ENCODE results near the gene MXD3.

Gene MXD3

DNA sequence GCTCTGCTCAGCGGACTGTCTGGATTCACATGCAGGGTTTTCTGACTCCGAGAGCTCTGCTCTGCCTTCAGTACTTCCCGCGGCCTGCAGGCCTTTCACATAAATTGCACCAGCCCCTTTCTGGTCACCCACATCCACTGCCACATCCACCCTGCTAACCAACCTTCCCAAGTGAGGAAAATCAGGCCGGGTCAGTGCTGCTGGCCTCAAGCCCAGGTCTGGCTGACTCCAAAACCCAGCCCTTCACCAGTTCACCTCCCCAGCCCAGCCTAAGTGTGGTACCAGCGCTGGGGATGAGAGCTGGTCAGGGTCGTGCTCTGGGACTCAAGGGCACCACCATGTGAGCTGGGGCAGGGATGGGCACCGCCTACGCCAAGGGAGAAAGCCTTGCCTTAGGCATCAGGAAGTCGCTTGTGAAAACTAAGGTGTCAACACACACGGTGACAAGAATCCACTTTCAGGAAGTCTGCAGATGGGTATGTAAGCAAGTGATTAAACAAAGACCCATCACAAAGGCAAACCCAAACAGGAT lies 27.5 kb upstream of the MXD3 start:
- no peaks in the 10 kb centered on the region for H3K9me3 ChIP-seq (ENCODE audit: insufficient read depth, low read length)
- peaks cover 3% of the 10 kb centered on the region for H3K4me1 ChIP-seq (ENCODE audit: insufficient read depth, insufficient read length)
- TF ChIP-seq YY1 (IDR thresholded peaks at IDR 0.05; ENCODE audit: insufficient read depth, insufficient read length) (no peak), SUZ12 (IDR thresholded peaks at IDR 0.05; ENCODE audit: extremely low read depth, insufficient read depth, insufficient read length) (no peak), ZNF274 (IDR thresholded peaks at IDR 0.05; ENCODE audit: low read depth, low read length) (no peak)
- H3K4me3 ChIP-seq (ENCODE audit: insufficient read length, low read depth) = no peak overlapping the region
- H3K27me3 ChIP-seq (ENCODE audit: insufficient read depth, insufficient read length) = no peaks in the 10 kb centered on the region
- DNase-seq (ENCODE audit: low read depth, low spot score) = no peak
- H3K36me3 ChIP-seq (ENCODE audit: insufficient read depth, insufficient read length, low read length) = peaks cover 77% of the 10 kb centered on the region
- H3K9ac ChIP-seq (ENCODE audit: insufficient read length, low read depth) = no peak overlapping the region

DNA sequence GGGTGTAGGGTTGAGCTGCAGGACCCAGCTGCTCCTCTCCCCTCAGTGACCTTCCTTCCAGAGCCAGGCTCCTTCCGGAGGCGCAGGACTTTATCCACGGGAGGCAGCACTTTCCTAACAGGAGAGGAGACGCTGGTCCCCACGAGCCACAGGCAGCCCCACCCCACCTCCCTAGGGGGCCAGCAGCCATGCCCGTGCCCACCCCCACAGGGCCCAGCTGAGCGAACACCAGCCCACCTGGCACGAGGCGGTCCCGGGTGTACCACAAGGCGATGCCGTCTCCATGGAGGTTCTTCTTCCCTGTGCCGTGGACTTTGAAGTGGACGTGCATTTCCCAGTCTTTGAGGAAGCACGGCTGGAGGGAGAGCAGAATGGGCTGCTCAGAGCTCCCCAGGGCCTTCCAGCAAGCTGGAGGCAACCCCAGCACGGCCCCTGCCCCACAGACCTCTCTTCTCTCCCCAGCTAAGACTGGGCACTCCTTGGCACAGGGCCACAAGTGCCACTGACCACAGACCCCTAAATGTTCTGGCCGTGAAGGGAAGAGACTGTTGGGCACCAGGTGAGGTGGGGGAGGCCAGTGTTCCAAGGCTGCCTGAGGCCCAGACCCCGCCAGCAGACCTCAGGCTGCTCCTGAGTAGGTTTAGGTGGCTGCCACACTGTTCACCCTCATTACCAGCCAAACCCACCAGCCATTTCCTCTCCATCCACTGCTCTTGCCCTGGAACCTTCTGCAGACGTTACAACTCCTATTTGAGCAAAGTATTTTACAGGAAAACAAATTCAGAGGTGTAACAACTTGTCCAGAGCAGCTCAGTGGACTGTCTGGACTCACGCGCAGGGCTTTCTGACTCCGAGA lies 26.8 kb upstream of the MXD3 start:
- peaks cover 3% of the 10 kb centered on the region for H3K4me1 ChIP-seq (ENCODE audit: insufficient read depth, insufficient read length)
- H3K4me3 ChIP-seq (ENCODE audit: insufficient read length, low read depth) = no peak overlapping the region
- DNase-seq (ENCODE audit: low read depth, low spot score) = no peak
- TF ChIP-seq ZNF274 (IDR thresholded peaks at IDR 0.05; ENCODE audit: low read depth, low read length) = no peak
- no peak for TF ChIP-seq YY1 (IDR thresholded peaks at IDR 0.05; ENCODE audit: insufficient read depth, insufficient read length)
- TF ChIP-seq SUZ12 (IDR thresholded peaks at IDR 0.05; ENCODE audit: extremely low read depth, insufficient read depth, insufficient read length) = no peak
- H3K27me3 ChIP-seq (ENCODE audit: insufficient read depth, insufficient read length) = no peaks in the 10 kb centered on the region
- H3K9ac ChIP-seq (ENCODE audit: insufficient read length, low read depth) = no peak overlapping the region
- no peaks in the 10 kb centered on the region for H3K9me3 ChIP-seq (ENCODE audit: insufficient read depth, low read length)
- H3K36me3 ChIP-seq (ENCODE audit: insufficient read depth, insufficient read length, low read length) = peaks cover 80% of the 10 kb centered on the region

DNA sequence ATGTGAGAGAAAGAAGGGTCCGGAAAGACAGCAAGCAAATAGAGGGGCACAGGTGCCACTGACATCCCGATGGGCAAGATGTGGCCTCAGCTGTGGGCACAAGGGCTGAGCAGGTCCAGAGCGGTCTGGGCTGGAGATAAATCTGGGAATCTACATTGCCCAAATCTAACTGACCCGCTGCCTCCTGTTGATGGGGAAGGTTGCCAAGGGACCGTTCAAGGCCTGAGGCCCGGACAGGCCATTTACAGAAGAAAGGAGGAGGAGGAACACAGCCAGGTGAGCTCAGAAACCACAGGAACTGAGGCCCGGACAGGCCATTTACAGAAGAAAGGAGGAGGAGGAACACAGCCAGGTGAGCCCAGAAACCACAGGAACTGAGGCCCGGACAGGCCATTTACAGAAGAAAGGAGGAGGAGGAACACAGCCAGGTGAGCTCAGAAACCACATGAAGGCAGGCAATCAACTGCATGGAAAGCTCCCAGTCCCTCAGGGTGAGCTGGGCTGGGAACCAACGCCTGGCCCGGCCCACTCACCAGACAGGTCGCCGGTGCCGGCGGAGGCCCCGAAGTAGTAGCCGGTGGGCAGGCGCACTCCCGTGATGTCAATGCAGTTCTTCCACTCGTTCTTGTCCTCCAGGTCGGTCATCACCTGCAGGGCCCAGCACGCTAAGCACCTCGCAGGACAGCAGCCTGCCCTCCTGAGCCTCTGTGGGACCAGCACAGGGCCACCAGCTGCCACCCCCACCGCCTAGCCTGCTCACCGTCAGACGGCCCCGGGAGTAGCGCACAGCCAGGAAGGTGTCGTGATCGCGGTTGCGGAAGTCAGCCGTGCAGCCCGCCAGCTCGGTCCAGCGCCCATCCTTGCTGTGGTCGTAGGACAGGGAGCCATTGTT lies 25.2 kb upstream of the MXD3 start:
- Histone ChIP-seq H3K9me3 (ENCODE audit: insufficient read depth, low read length) (no peaks in the 10 kb centered on the region), H3K27me3 (ENCODE audit: insufficient read depth, insufficient read length) (no peaks in the 10 kb centered on the region), H3K36me3 (ENCODE audit: insufficient read depth, insufficient read length, low read length) (peaks cover 87% of the 10 kb centered on the region), H3K9ac (ENCODE audit: insufficient read length, low read depth) (no peak overlapping the region), H3K4me1 (ENCODE audit: insufficient read depth, insufficient read length) (peaks cover 3% of the 10 kb centered on the region), H3K4me3 (ENCODE audit: insufficient read length, low read depth) (no peak overlapping the region)
- DNase-seq (ENCODE audit: low read depth, low spot score) = no peak
- TF ChIP-seq ZNF274 (IDR thresholded peaks at IDR 0.05; ENCODE audit: low read depth, low read length) = no peak
- no peak for TF ChIP-seq SUZ12 (IDR thresholded peaks at IDR 0.05; ENCODE audit: extremely low read depth, insufficient read depth, insufficient read length)
- no peak for TF ChIP-seq YY1 (IDR thresholded peaks at IDR 0.05; ENCODE audit: insufficient read depth, insufficient read length)

DNA sequence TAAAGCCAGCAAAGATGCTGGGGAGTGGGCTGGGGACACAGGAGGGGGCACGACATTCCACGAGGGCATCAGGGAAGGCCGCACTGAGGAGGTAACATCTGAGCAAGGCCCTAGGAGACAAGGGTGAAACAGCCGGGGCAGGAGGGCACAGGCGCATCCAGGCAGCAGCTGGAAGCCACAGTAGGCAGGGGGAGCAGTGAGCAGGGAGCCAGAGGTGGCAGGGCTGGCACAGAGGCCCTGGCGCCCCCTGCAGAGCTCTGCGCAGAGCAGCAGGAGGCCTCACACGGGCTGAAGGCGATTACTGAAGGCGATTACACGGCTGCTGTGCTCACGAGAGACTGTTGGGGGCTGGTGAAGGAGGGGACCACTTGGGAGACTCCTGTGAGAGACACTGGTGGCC lies 24.4 kb upstream of the MXD3 start:
- H3K4me3 ChIP-seq (ENCODE audit: insufficient read length, low read depth) = no peak overlapping the region
- H3K4me1 ChIP-seq (ENCODE audit: insufficient read depth, insufficient read length) = peaks cover 3% of the 10 kb centered on the region
- H3K9me3 ChIP-seq (ENCODE audit: insufficient read depth, low read length) = no peaks in the 10 kb centered on the region
- no peaks in the 10 kb centered on the region for H3K27me3 ChIP-seq (ENCODE audit: insufficient read depth, insufficient read length)
- no peak overlapping the region for H3K9ac ChIP-seq (ENCODE audit: insufficient read length, low read depth)
- DNase-seq (ENCODE audit: low read depth, low spot score) = no peak
- peaks cover 87% of the 10 kb centered on the region for H3K36me3 ChIP-seq (ENCODE audit: insufficient read depth, insufficient read length, low read length)
- TF ChIP-seq YY1 (IDR thresholded peaks at IDR 0.05; ENCODE audit: insufficient read depth, insufficient read length) (no peak), ZNF274 (IDR thresholded peaks at IDR 0.05; ENCODE audit: low read depth, low read length) (no peak), SUZ12 (IDR thresholded peaks at IDR 0.05; ENCODE audit: extremely low read depth, insufficient read depth, insufficient read length) (no peak)

DNA sequence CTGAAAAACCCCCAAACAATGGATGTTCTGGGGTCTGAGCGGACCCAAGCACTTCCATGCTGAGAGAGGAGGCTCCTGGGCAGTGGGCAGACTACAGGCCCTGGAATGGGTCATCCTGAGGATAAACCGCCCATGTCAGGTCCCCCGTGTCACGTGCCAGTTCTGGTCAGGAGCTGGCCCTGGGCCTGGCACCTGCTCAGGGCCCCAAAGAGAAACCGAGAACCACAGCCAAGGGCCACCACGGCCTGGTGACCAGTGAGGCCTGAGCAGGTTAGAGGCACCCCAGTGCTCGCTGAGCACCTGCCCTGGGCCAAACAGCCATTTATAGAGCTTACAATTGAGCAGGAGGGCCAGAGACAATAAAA lies 24.0 kb upstream of the MXD3 start:
- Histone ChIP-seq H3K9ac (ENCODE audit: insufficient read length, low read depth) (no peak overlapping the region), H3K4me3 (ENCODE audit: insufficient read length, low read depth) (no peak overlapping the region), H3K36me3 (ENCODE audit: insufficient read depth, insufficient read length, low read length) (peaks cover 91% of the 10 kb centered on the region), H3K9me3 (ENCODE audit: insufficient read depth, low read length) (no peaks in the 10 kb centered on the region), H3K4me1 (ENCODE audit: insufficient read depth, insufficient read length) (peaks cover 3% of the 10 kb centered on the region), H3K27me3 (ENCODE audit: insufficient read depth, insufficient read length) (no peaks in the 10 kb centered on the region)
- TF ChIP-seq ZNF274 (IDR thresholded peaks at IDR 0.05; ENCODE audit: low read depth, low read length) (no peak), YY1 (IDR thresholded peaks at IDR 0.05; ENCODE audit: insufficient read depth, insufficient read length) (no peak), SUZ12 (IDR thresholded peaks at IDR 0.05; ENCODE audit: extremely low read depth, insufficient read depth, insufficient read length) (no peak)
- no peak for DNase-seq (ENCODE audit: low read depth, low spot score)

DNA sequence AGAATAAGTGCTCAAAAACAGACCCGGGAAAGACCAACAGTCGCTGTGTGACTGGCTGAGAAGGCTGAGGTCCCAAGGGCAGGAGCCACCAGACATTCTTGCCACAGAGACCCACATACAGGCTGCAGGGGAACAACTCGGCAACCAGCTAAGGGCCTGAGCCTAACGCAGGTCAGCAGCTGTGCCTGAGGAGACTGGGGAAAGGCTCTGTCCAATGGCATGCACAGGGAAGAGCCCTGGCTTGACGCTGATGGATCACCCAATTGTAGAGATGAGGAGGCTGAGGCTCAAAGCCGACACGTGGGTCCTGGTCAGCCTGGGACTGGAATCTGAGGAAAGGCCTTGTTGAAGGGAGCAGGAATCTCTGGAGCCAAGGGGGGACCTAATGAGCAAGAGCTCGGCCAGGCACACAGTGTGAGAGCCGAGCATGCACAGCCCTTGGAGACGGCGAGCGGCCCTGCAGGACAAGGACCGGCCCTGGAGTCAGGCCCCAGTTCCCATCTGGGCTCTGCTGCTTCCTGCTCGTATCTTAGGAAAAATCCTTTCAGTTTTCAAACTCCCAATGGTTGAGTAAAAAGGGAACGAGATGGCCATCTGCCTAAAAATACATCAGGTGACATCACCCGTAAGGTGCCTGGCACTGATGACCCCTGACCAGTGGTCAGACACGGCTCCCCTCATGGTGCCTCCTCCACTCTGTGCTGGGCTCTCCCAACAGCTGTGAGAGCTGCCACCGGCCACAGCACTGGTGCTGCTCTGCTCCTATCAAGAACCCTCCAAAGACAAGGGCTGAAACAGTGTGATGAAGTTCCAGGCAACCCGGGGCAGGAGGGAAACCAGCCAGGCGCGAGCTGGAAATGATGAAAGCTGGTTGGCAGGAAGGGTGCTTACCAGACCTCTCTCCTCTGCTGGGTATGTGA lies 23.3 kb upstream of the MXD3 start:
- H3K4me3 ChIP-seq (ENCODE audit: insufficient read length, low read depth) = no peak overlapping the region
- H3K27me3 ChIP-seq (ENCODE audit: insufficient read depth, insufficient read length) = no peaks in the 10 kb centered on the region
- TF ChIP-seq ZNF274 (IDR thresholded peaks at IDR 0.05; ENCODE audit: low read depth, low read length) (no peak), SUZ12 (IDR thresholded peaks at IDR 0.05; ENCODE audit: extremely low read depth, insufficient read depth, insufficient read length) (no peak), YY1 (IDR thresholded peaks at IDR 0.05; ENCODE audit: insufficient read depth, insufficient read length) (no peak)
- H3K36me3 ChIP-seq (ENCODE audit: insufficient read depth, insufficient read length, low read length) = peaks cover 97% of the 10 kb centered on the region
- no peak for DNase-seq (ENCODE audit: low read depth, low spot score)
- peaks cover 3% of the 10 kb centered on the region for H3K4me1 ChIP-seq (ENCODE audit: insufficient read depth, insufficient read length)
- H3K9ac ChIP-seq (ENCODE audit: insufficient read length, low read depth) = no peak overlapping the region
- no peaks in the 10 kb centered on the region for H3K9me3 ChIP-seq (ENCODE audit: insufficient read depth, low read length)

Data from NT2/D1 (cell line).